T-cell (primary cell): ENCODE data around the gene PRRC2B. TPM values are rescaled to one million over a fixed set of nuclear protein-coding genes. Genes with fewer than 3 reads are reported as not detected.
"Not testable (repeated sequence)": the region's sequence is repeated elsewhere in the genome, so short reads cannot be mapped to it uniquely, and the experiment has no call there.

Source experiments
- ATAC-seq, 4 experiments: fragments of 200-7000 bp in 3 of 4; fragments of 150-1000 bp in 1 of 4; cut with Tn5 transposase; replicated peaks in 1 of 4; 1 replicate in 3 of 4; 2 replicates in 1 of 4; pipeline ENCODE4 v1.10.0; 2021; ENCODE audit warnings: moderate library complexity in 3 of 4, mild to moderate bottlenecking in 2 of 4, moderate number of reproducible peaks in 1 of 4
- CTCF ChIA-PET, 2 donors: fragments of 300-600 bp; sonication (Branson Sonifier 250); formaldehyde crosslinking; loops; one replicate each; lab custom pipeline; 2022; ENCODE audit warnings: antibody characterized with exemption in 2 of 2; lab: Charles Lee
- POLR2A ChIA-PET, 2 donors: fragments of 300-600 bp; sonication (Branson Sonifier 250); formaldehyde crosslinking; loops; one replicate each; lab custom pipeline; 2022; ENCODE audit warnings: antibody characterized with exemption in 2 of 2; lab: Charles Lee
- DNase-seq, 35 experiments: peaks; one replicate each; pipeline versions ENCODE4 v3.0.0 to v3.0.0-alpha.2; 2013 to 2023
- H3K27ac ChIP-seq: one replicate; pipeline ENCODE4 v1.5.1; 2013; ENCODE audit warnings: low read length
- H3K27me3 ChIP-seq, 2 experiments: replicated peaks in 1 of 2; 1 replicate in 1 of 2; 2 replicates in 1 of 2; pipeline versions ENCODE4 v1.6.1 to v1.7.0; 2013; ENCODE audit warnings: low read length in 1 of 2, mixed read lengths in 1 of 2; ENCODE audit not compliant: control insufficient read depth in 2 of 2, insufficient read depth in 2 of 2; ENCODE audit errors: extremely low read depth in 1 of 2
- H3K36me3 ChIP-seq, 2 donors: 1 replicate in 1 of 2; 2 replicates in 1 of 2; pipeline versions ENCODE4 v1.6.1 to v1.7.0; 2013; ENCODE audit warnings: low read length in 1 of 2; ENCODE audit not compliant: control insufficient read depth in 2 of 2, insufficient read depth in 1 of 2; ENCODE audit errors: extremely low read depth in 1 of 2
- H3K4me1 ChIP-seq, 2 experiments: 1 replicate in 1 of 2; 2 replicates in 1 of 2; pipeline versions ENCODE4 v1.6.1 to v1.7.0; 2013; ENCODE audit warnings: low read length in 2 of 2, mixed read lengths in 1 of 2; ENCODE audit not compliant: insufficient read depth in 2 of 2, control insufficient read depth in 1 of 2; ENCODE audit errors: extremely low read depth in 1 of 2
- H3K4me3 ChIP-seq, 2 donors: 1 replicate in 1 of 2; 2 replicates in 1 of 2; pipeline versions ENCODE4 v1.5.1 to v1.7.0; 2013; ENCODE audit warnings: mild to moderate bottlenecking in 2 of 2, low read length in 1 of 2, moderate library complexity in 1 of 2; ENCODE audit not compliant: control insufficient read depth in 1 of 2; ENCODE audit errors: extremely low read depth in 1 of 2
- H3K9me3 ChIP-seq: 2 replicates; pipeline ENCODE4 v1.7.0; 2013
- H3K27ac Mint-ChIP-seq, 2 donors: one replicate each; pipeline ENCODE4 v1.8.0; 2020 to 2021; ENCODE audit warnings: mild to moderate bottlenecking in 2 of 2, mixed read lengths in 2 of 2
- H3K27me3 Mint-ChIP-seq, 2 donors: one replicate each; pipeline ENCODE4 v1.8.0; 2021 to 2022; ENCODE audit warnings: mixed read lengths in 2 of 2
- H3K36me3 Mint-ChIP-seq: one replicate; pipeline ENCODE4 v1.8.0; 2021; ENCODE audit warnings: mixed read lengths
- H3K4me1 Mint-ChIP-seq, 3 donors: one replicate each; pipeline ENCODE4 v1.8.0; 2020 to 2022; ENCODE audit warnings: mixed read lengths in 3 of 3, mild to moderate bottlenecking in 1 of 3
- H3K4me3 Mint-ChIP-seq, 3 donors: one replicate each; pipeline ENCODE4 v1.8.0; 2020 to 2022; ENCODE audit warnings: mild to moderate bottlenecking in 3 of 3, mixed read lengths in 3 of 3, moderate library complexity in 3 of 3
- H3K9me3 Mint-ChIP-seq, 3 donors: one replicate each; pipeline ENCODE4 v1.8.0; 2020 to 2022; ENCODE audit warnings: mixed read lengths in 3 of 3
- WGBS: methylation state at CpG from one replicate; pipeline ENCODE4 v1.1.5; 2013; ENCODE audit warnings: missing lambda C conversion rate; ENCODE audit not compliant: insufficient coverage; 5-methylcytosine and 5-hydroxymethylcytosine counted together
- total RNA-seq, 35 experiments: library from RNA in 6 of 35; stranded (reverse) in 6 of 35; fragments of 120-200 nt in 1 of 35; gene quantifications; one replicate each; pipeline versions ENCODE4 v1.2.1 to v1.2.4 and lab custom pipeline; 2013 to 2026

PRRC2B gene
- total RNA-seq, 5 donors from 2014 or later (not counting 1 experiment from before 2014, with no cell fraction given), result 259 to 375 (median 370) TPM

DNA sequence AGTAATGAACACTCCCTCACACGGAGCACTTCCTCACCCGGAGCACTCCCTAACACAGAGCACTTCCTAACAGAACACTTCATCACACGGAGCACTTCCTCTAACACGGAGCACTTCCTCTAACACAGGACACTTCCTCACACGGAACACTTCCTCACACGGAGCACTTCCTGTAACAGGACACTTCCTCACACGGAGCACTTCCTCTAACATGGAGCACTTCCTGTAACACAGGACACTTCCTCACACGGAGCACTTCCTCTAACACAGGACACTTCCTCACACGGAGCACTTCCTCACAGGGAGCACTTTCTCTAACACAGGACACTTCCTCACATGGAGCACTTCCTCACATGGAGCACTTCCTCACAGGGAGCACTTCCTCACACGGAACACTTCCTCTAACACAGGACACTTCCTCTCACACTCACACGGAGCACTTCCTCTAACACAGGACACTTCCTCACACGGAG is 121.7 kb downstream of the PRRC2B start:
- H3K4me1 ChIP-seq, H3K27ac ChIP-seq, H3K9me3 Mint-ChIP-seq, H3K4me3 Mint-ChIP-seq, ATAC-seq, H3K9me3 ChIP-seq, H3K27me3 Mint-ChIP-seq, H3K27me3 ChIP-seq, DNase-seq, H3K27ac Mint-ChIP-seq, POLR2A ChIA-PET, CTCF ChIA-PET, H3K4me1 Mint-ChIP-seq, H3K4me3 ChIP-seq: not testable (repeated sequence)
- peaks cover 53% of the 10 kb centered on the region for H3K36me3 Mint-ChIP-seq
- WGBS, result 75% methylated on average over 9 of the region's 12 CpGs
- H3K36me3 ChIP-seq, result peaks cover 54 to 93% of the 10 kb centered on the region in 2 donors

DNA sequence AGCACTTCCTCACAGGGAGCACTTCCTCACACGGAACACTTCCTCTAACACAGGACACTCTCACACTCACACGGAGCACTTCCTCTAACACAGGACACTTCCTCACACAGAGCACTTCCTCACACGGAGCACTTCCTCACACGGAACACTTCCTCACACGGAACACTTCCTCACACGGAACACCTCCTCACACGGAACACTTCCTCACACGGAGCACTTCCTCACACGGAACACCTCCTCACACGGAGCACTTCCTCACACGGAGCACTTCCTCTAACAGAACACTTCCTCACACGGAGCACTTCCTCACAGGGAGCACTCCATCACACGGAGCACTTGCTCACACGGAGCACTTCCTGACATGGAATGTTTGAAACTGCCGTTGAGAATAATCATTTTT is 122.2 kb downstream of the PRRC2B start:
- H3K36me3 Mint-ChIP-seq, result peaks cover 52% of the 10 kb centered on the region
- ATAC-seq, result no peak
- Histone ChIP-seq H3K27ac (no peak overlapping the region), H3K4me3 (no peak overlapping the region), H3K4me1 (peaks cover 0 to 2% of the 10 kb centered on the region in 2 experiments), H3K36me3 (peaks cover 53 to 93% of the 10 kb centered on the region in 2 donors), H3K27me3 (no peaks in the 10 kb centered on the region), H3K9me3 (no peaks in the 10 kb centered on the region)
- H3K27ac Mint-ChIP-seq, result no peak overlapping the region
- ChIA-PET POLR2A (no interaction called here), CTCF (no interaction called here)
- 93% methylated on average over 11 of the region's 15 CpGs for WGBS
- H3K27me3 Mint-ChIP-seq, result no peaks in the 10 kb centered on the region
- H3K4me3 Mint-ChIP-seq, result no peak overlapping the region
- H3K4me1 Mint-ChIP-seq, result no peaks in the 10 kb centered on the region
- no peaks in the 10 kb centered on the region for H3K9me3 Mint-ChIP-seq
- no peak for DNase-seq

DNA sequence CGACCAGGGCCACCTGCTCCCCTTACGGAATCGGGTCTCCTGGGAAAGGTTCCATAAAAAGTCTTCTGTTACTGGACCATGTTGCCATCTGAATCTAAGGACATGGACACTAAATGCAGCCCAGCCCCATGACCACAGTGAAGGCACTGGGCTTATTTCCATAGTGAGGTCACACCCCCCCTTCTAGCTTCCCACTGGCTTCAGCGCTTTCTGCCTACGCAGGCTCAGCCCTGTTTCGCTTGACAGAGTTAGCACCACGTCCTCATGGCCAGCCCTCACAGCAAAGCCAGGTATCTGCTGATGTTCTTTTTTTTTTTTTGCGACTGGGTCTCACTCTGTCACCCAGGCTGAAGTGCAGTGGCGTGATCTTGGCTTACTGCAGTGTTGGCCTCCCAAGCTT is 123.0 kb downstream of the PRRC2B start:
- H3K4me1 ChIP-seq, result peaks cover 0 to 2% of the 10 kb centered on the region in 2 experiments
- Mint-ChIP-seq H3K36me3 (peaks cover 51% of the 10 kb centered on the region), H3K27me3 (no peaks in the 10 kb centered on the region), H3K4me1 (no peaks in the 10 kb centered on the region), H3K9me3 (no peaks in the 10 kb centered on the region), H3K4me3 (no peak overlapping the region), H3K27ac (no peak overlapping the region)
- H3K27me3 ChIP-seq, result no peaks in the 10 kb centered on the region
- no peak overlapping the region for H3K4me3 ChIP-seq
- ATAC-seq (no peak), DNase-seq (no peak)
- H3K27ac ChIP-seq, result no peak overlapping the region
- H3K36me3 ChIP-seq, result peaks cover 48 to 93% of the 10 kb centered on the region in 2 donors
- H3K9me3 ChIP-seq, result no peaks in the 10 kb centered on the region
- CTCF ChIA-PET, result no interaction called here
- WGBS, result 96% methylated on average over 7 of the region's 9 CpGs
- POLR2A ChIA-PET, result interaction anchor here in 1 of 2 donors (0.7 kb wide), 1 partner anchor 356 kb away, joined by 4 read pairs; no protein-coding TSS in a partner anchor

GRCh38 chr9:131517761-131518190 is 123.9 kb downstream of the PRRC2B start:
- Histone ChIP-seq H3K36me3 (peaks cover 44 to 95% of the 10 kb centered on the region in 2 donors), H3K9me3 (no peaks in the 10 kb centered on the region), H3K27ac (no peak overlapping the region), H3K27me3 (no peaks in the 10 kb centered on the region), H3K4me1 (peaks cover 0 to 2% of the 10 kb centered on the region in 2 experiments), H3K4me3 (no peak overlapping the region)
- 95% methylated on average over 11 of the region's 11 CpGs for WGBS
- CTCF ChIA-PET, result no interaction called here
- Mint-ChIP-seq H3K9me3 (no peaks in the 10 kb centered on the region), H3K4me3 (no peak overlapping the region), H3K27me3 (no peaks in the 10 kb centered on the region), H3K27ac (peak overlapping the region in 1 of 2 donors; percentile 3), H3K36me3 (peaks cover 53% of the 10 kb centered on the region), H3K4me1 (no peaks in the 10 kb centered on the region)
- POLR2A ChIA-PET, result no interaction called here
- ATAC-seq, result no peak
- no peak for DNase-seq

- Mint-ChIP-seq H3K27me3 (no peaks in the 10 kb centered on the region), H3K27ac (peak overlapping the region in 1 of 2 donors; percentile 39), H3K4me1 (no peaks in the 10 kb centered on the region), H3K9me3 (no peaks in the 10 kb centered on the region), H3K4me3 (no peak overlapping the region), H3K36me3 (peaks cover 50% of the 10 kb centered on the region)
- ATAC-seq, result no peak
- Histone ChIP-seq H3K4me3 (no peak overlapping the region), H3K27me3 (no peaks in the 10 kb centered on the region), H3K9me3 (no peaks in the 10 kb centered on the region), H3K27ac (no peak overlapping the region), H3K4me1 (peaks cover 0 to 2% of the 10 kb centered on the region in 2 experiments), H3K36me3 (peaks cover 44 to 94% of the 10 kb centered on the region in 2 donors)
- CTCF ChIA-PET, result interaction anchor here in 1 of 2 donors (0.8 kb wide), 1 partner anchor 62 kb away, joined by 4 read pairs; no protein-coding TSS in a partner anchor
- 92% methylated on average over 17 of the region's 20 CpGs for WGBS
- no peak for DNase-seq
- POLR2A ChIA-PET, result no interaction called here
Observed at GRCh38 chr9:131518553-131518952, 124.7 kb downstream of the PRRC2B start.

GRCh38 chr9:131520503-131520902 is 126.6 kb downstream of the PRRC2B start:
- Mint-ChIP-seq H3K27me3 (no peaks in the 10 kb centered on the region), H3K9me3 (no peaks in the 10 kb centered on the region), H3K4me1 (no peaks in the 10 kb centered on the region), H3K4me3 (no peak overlapping the region), H3K27ac (no peak overlapping the region), H3K36me3 (peaks cover 51% of the 10 kb centered on the region)
- WGBS, result 87% methylated on average over 12 of the region's 16 CpGs
- ATAC-seq, result no peak
- Histone ChIP-seq H3K4me3 (no peak overlapping the region), H3K4me1 (peaks cover 0 to 2% of the 10 kb centered on the region in 2 experiments), H3K36me3 (peaks cover 53 to 94% of the 10 kb centered on the region in 2 donors), H3K27ac (no peak overlapping the region), H3K27me3 (no peaks in the 10 kb centered on the region), H3K9me3 (no peaks in the 10 kb centered on the region)
- DNase-seq, result no peak
- CTCF ChIA-PET, result no interaction called here
- POLR2A ChIA-PET, result no interaction called here
